ENCODE data around the gene TRAF1. TPM values are rescaled to one million over a fixed set of nuclear protein-coding genes. Genes with fewer than 3 reads are reported as not detected.

The TRAF1 gene
- total RNA-seq, 2 experiments from 2014 or later, result 61.9 to 64.3 TPM

DNA sequence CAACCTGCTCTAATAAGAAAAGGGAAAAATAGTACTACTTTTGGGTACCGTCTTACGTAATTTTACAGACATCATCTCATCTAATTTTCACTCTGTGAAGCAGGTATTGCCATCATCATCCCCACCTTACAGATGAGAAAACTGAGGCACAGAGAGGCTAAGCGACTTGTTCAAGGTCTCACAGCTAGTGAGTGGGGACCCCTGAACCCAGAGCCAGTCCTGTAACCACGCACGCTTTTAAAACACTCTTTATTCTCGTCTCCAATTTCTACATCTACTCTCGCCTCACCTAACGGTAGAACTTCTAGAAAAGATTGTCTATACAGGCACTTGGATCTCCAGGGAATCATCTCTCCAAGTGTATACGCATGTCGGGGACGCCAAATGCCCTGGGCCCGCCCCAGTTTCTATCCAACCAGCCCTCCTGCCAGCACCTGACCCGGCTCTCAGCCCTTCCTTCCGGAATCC, 1.5 kb upstream of the TRAF1 start:
- Mint-ChIP-seq H3K36me3 (ENCODE audit: low read depth) (peaks cover 45% of the 10 kb centered on the region), H3K4me1 (peaks cover 82% of the 10 kb centered on the region), H3K4me3 (peak overlapping the region; percentile 92), H3K27ac (peak overlapping the region; percentile 98), H3K9me3 (no peaks in the 10 kb centered on the region), H3K27me3 (no peaks in the 10 kb centered on the region)
- ChIA-PET CTCF (interaction anchor here (0.9 to 1.4 kb wide), 4 partner anchors 31 to 44 kb away, joined by 3 to 4 read pairs (median 4); no protein-coding TSS in a partner anchor), POLR2A (no interaction called here)
- DNase-seq, result peak; percentile 42

GRCh38 chr9:120927269-120928014, 846 bp upstream of the TRAF1 start:
- DNase-seq, result no peak
- Mint-ChIP-seq H3K27ac (peak overlapping the region; percentile 98), H3K4me3 (peak overlapping the region; percentile 92), H3K4me1 (peaks cover 83% of the 10 kb centered on the region), H3K27me3 (no peaks in the 10 kb centered on the region), H3K9me3 (no peaks in the 10 kb centered on the region), H3K36me3 (ENCODE audit: low read depth) (peaks cover 51% of the 10 kb centered on the region)
- ChIA-PET CTCF (interaction anchor here (0.9 to 1.4 kb wide), 5 partner anchors 30 to 63 kb away, joined by 3 to 4 read pairs (median 3); no protein-coding TSS in a partner anchor), POLR2A (interaction anchor here (1.1 to 1.6 kb wide), 2 partner anchors 32 to 36 kb away, joined by 3 to 6 read pairs; no protein-coding TSS in a partner anchor)

GRCh38 chr9:120925535-120926396, 830 bp downstream of the TRAF1 start:
- POLR2A ChIA-PET, result interaction anchor here (0.6 to 1.8 kb wide), 7 partner anchors 29 to 53 kb away, joined by 3 to 6 read pairs (median 3); partner anchors contain the start of gene PHF19

GRCh38 chr9:120924698-120925534, 1.7 kb downstream of the TRAF1 start:
- DNase-seq, result no peak
- H3K27me3 Mint-ChIP-seq, result no peaks in the 10 kb centered on the region
- CTCF ChIA-PET, result interaction anchor here (0.8 to 2.2 kb wide), 6 partner anchors 11 to 55 kb away, joined by 3 to 10 read pairs (median 4); no protein-coding TSS in a partner anchor
- H3K27ac Mint-ChIP-seq, result peak overlapping the region; percentile 98
- peak overlapping the region; percentile 92 for H3K4me3 Mint-ChIP-seq
- peaks cover 71% of the 10 kb centered on the region for H3K36me3 Mint-ChIP-seq (ENCODE audit: low read depth)
- H3K4me1 Mint-ChIP-seq, result peaks cover 86% of the 10 kb centered on the region
- POLR2A ChIA-PET, result interaction anchor here (1.0 to 1.8 kb wide), 3 partner anchors 9 to 48 kb away, joined by 3 to 7 read pairs (median 6); partner anchors contain the start of gene PHF19
- no peaks in the 10 kb centered on the region for H3K9me3 Mint-ChIP-seq

More at GRCh38 chr9:120925535-120926396, 830 bp downstream of the TRAF1 start:
- peaks cover 66% of the 10 kb centered on the region for H3K36me3 Mint-ChIP-seq (ENCODE audit: low read depth)
- no peaks in the 10 kb centered on the region for H3K9me3 Mint-ChIP-seq
- H3K4me1 Mint-ChIP-seq, result peaks cover 84% of the 10 kb centered on the region
- peak overlapping the region; percentile 98 for H3K27ac Mint-ChIP-seq
- CTCF ChIA-PET, result interaction anchor here (0.6 to 2.2 kb wide), 6 partner anchors 9 to 52 kb away, joined by 3 to 10 read pairs (median 4); no protein-coding TSS in a partner anchor
- no peaks in the 10 kb centered on the region for H3K27me3 Mint-ChIP-seq
- peak overlapping the region; percentile 92 for H3K4me3 Mint-ChIP-seq
- DNase-seq, result peak; percentile 62

DNA sequence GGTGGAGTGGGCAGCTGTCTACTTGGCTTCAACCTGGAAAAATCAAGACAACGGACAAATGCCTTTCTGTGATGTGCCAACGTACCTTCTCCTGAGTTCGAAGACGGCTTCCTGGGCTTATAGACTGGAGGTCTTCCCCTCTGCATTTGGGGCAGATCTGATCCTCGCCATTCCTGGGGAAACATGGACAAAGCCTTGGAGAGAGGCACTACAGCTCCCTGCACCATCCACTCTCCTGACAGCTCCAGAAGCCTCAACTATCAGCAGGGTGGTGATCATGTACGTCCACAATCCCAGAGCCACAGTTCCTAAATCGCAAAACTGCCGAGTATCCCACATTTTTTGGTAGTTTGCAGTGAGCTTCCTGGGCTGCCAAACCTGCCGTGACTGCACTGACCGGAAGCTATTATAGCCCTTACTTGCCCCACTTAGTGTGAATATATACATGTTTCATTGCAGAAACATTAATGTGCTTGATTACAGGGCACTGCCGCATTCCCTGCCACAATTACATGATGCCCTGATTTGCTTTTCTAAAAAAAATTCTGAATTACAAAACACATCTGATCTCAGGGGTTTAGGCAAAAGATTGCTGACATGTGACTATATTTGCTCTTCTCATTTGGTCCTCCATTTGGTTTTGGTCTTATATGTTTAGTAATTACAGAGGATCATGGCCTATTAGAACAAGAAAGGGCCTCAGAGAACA, 2.8 kb downstream of the TRAF1 start:
- H3K9me3 Mint-ChIP-seq, result no peaks in the 10 kb centered on the region
- peak overlapping the region; percentile 92 for H3K4me3 Mint-ChIP-seq
- H3K36me3 Mint-ChIP-seq (ENCODE audit: low read depth), result peaks cover 80% of the 10 kb centered on the region
- H3K4me1 Mint-ChIP-seq, result peaks cover 87% of the 10 kb centered on the region
- CTCF ChIA-PET, result interaction anchor here (0.9 to 1.9 kb wide), 5 partner anchors 11 to 54 kb away, joined by 3 to 10 read pairs (median 3); partner anchors contain the start of gene PHF19
- POLR2A ChIA-PET, result interaction anchor here (1.0 to 1.8 kb wide), 2 partner anchors 8 to 46 kb away, joined by 6 to 7 read pairs; partner anchors contain the start of gene PHF19
- no peak for DNase-seq
- peak overlapping the region; percentile 98 for H3K27ac Mint-ChIP-seq
- no peaks in the 10 kb centered on the region for H3K27me3 Mint-ChIP-seq

- ChIA-PET CTCF (interaction anchor here (0.6 to 2.6 kb wide), 7 partner anchors 9 to 45 kb away, joined by 3 to 11 read pairs (median 4); partner anchors contain the start of gene PHF19), POLR2A (interaction anchor here (0.5 kb wide), 1 partner anchor 14 kb away, joined by 3 read pairs; no protein-coding TSS in a partner anchor)
- no peaks in the 10 kb centered on the region for H3K27me3 Mint-ChIP-seq
- peak overlapping the region; percentile 85 for H3K27ac Mint-ChIP-seq
- DNase-seq, result no peak
- H3K4me3 Mint-ChIP-seq, result peak overlapping the region; percentile 92
- H3K36me3 Mint-ChIP-seq (ENCODE audit: low read depth), result peaks cover 82% of the 10 kb centered on the region
- H3K9me3 Mint-ChIP-seq, result peaks cover 3% of the 10 kb centered on the region
- peaks cover 87% of the 10 kb centered on the region for H3K4me1 Mint-ChIP-seq
These were observed 4.0 kb downstream of the TRAF1 start for GRCh38 chr9:120922404-120923195.

DNA sequence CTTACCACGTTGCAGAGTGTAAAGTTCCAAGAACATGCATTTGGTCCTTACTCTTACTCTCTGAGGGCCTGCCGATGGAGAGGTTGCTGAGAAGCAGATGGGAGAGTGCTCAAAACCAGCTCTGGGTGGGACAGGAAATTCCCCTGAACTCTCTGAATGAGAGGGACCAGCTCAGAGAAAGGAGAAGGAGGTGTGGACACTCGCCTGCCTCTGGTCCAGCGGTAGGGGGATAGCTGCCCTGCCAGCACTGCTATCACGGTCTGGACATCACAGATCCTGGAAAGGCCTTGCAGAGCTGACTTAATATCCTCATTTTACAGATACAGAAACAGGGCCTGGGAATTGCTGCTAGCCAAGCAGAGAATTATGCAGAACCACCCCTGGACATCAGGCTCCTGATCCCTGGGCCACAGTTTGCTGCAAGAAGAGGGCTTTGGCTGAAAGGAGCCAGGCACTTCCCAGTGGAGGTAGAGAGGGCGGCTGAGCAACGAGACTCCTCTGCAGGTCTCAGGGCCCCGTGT, 4.9 kb downstream of the TRAF1 start:
- Mint-ChIP-seq H3K4me3 (peak overlapping the region; percentile 92), H3K4me1 (peaks cover 87% of the 10 kb centered on the region), H3K9me3 (peaks cover 7% of the 10 kb centered on the region), H3K27ac (peak overlapping the region; percentile 85), H3K27me3 (no peaks in the 10 kb centered on the region), H3K36me3 (ENCODE audit: low read depth) (peaks cover 88% of the 10 kb centered on the region)
- ChIA-PET POLR2A (interaction anchor here (0.5 kb wide), 1 partner anchor 22 kb away, joined by 6 read pairs; no protein-coding TSS in a partner anchor), CTCF (interaction anchor here (0.6 to 2.6 kb wide), 7 partner anchors 8 to 201 kb away, joined by 3 to 11 read pairs (median 4); no protein-coding TSS in a partner anchor)
- no peak for DNase-seq

GRCh38 chr9:120920806-120921178, 5.8 kb downstream of the TRAF1 start:
- Mint-ChIP-seq H3K27me3 (no peaks in the 10 kb centered on the region), H3K27ac (peak overlapping the region; percentile 85), H3K36me3 (ENCODE audit: low read depth) (peaks cover 91% of the 10 kb centered on the region), H3K9me3 (peaks cover 7% of the 10 kb centered on the region), H3K4me3 (peak overlapping the region; percentile 92), H3K4me1 (peaks cover 91% of the 10 kb centered on the region)
- CTCF ChIA-PET, result interaction anchor here (0.9 to 2.6 kb wide), 7 partner anchors 7 to 31 kb away, joined by 3 to 11 read pairs (median 4); no protein-coding TSS in a partner anchor
- DNase-seq, result no peak
- POLR2A ChIA-PET, result no interaction called here

GRCh38 chr9:120919843-120920805, 6.5 kb downstream of the TRAF1 start:
- CTCF ChIA-PET, result interaction anchor here (0.9 to 1.7 kb wide), 5 partner anchors 13 to 31 kb away, joined by 3 to 8 read pairs (median 3); no protein-coding TSS in a partner anchor
- H3K9me3 Mint-ChIP-seq, result peaks cover 7% of the 10 kb centered on the region
- H3K4me1 Mint-ChIP-seq, result peaks cover 88% of the 10 kb centered on the region
- peaks cover 88% of the 10 kb centered on the region for H3K36me3 Mint-ChIP-seq (ENCODE audit: low read depth)
- POLR2A ChIA-PET, result interaction anchor here (1.2 kb wide), 1 partner anchor 23 kb away, joined by 3 read pairs; no protein-coding TSS in a partner anchor
- DNase-seq, result no peak
- no peaks in the 10 kb centered on the region for H3K27me3 Mint-ChIP-seq
- peak overlapping the region; percentile 85 for H3K27ac Mint-ChIP-seq
- peak overlapping the region; percentile 92 for H3K4me3 Mint-ChIP-seq
